ENCODE measurements around the gene ASAH2.

DNA sequence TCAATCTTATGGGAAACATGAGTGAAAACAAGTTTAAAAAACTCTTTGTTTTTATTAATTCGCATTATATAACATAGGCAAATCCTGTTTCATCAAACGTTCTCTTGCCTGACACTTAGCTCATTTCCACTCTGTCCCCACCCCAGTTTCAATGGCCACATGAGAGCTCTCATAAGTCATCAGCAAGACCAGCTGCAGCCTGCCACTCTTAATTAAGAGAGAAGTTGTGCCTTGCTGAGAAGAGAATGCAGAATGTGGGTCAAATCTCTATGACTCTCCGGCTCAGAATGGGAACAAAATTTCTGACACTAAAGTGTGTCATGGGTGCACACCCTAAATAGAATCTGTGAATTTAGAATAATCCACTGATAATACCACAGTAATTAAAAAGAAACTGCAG lies 39.6 kb downstream of the ASAH2 start:
- TF ChIP-seq, protein P1, sequence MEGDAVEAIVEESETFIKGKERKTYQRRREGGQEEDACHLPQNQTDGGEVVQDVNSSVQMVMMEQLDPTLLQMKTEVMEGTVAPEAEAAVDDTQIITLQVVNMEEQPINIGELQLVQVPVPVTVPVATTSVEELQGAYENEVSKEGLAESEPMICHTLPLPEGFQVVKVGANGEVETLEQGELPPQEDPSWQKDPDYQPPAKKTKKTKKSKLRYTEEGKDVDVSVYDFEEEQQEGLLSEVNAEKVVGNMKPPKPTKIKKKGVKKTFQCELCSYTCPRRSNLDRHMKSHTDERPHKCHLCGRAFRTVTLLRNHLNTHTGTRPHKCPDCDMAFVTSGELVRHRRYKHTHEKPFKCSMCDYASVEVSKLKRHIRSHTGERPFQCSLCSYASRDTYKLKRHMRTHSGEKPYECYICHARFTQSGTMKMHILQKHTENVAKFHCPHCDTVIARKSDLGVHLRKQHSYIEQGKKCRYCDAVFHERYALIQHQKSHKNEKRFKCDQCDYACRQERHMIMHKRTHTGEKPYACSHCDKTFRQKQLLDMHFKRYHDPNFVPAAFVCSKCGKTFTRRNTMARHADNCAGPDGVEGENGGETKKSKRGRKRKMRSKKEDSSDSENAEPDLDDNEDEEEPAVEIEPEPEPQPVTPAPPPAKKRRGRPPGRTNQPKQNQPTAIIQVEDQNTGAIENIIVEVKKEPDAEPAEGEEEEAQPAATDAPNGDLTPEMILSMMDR (IDR thresholded peaks at IDR 0.05 in 4 of 5, conservative IDR thresholded peaks at IDR 0.05 in 1 of 5) = no peak
- no peak for TF ChIP-seq POLR2A (IDR thresholded peaks at IDR 0.05)

Measured in gastrocnemius medialis (tissue), 4 donors.